Adrenal gland (tissue), 5 donors: Measurements from ENCODE around the gene LTBP2.

Source experiments
- CTCF ChIP-seq, 6 experiments: fragments of 450-650 bp in 4 of 6; fragments of 200-600 bp in 2 of 6; sonication (generic) in 1 of 6; IDR thresholded peaks; 1 replicate in 5 of 6; 2 replicates in 1 of 6; pipeline versions ENCODE4 v1.5.1 to v1.8.0; 2016 to 2021; ENCODE audit warnings: antibody characterized with exemption in 6 of 6, mild to moderate bottlenecking in 2 of 6, moderate library complexity in 1 of 6
- POLR2A ChIP-seq, 2 donors: fragments of 450-650 bp; IDR thresholded peaks; one replicate each; pipeline ENCODE4 v1.6.1; 2017; ENCODE audit warnings: antibody characterized with exemption in 2 of 2, mild to moderate bottlenecking in 2 of 2, moderate library complexity in 1 of 2
- donor health status: DM: no; HTN: no; CAD: no.

- TF ChIP-seq CTCF (IDR thresholded peaks at IDR 0.05) (no peak), POLR2A (IDR thresholded peaks at IDR 0.05) (no peak)
Observed at GRCh38 chr14:74515891-74516412, 96.1 kb downstream of the LTBP2 start.
